IMR-90 (cell line): ENCODE results near the gene KCNQ1. TPM values are rescaled to one million over a fixed set of nuclear protein-coding genes. Genes with fewer than 3 reads are reported as not detected.

Experiments used
- ATAC-seq: fragments of 200-7000 bp; cut with Tn5 transposase; 2 replicates; pipeline ENCODE4 v1.9.1; 2020; ENCODE audit warnings: low read depth, mild to moderate bottlenecking, moderate library complexity
- BruUV-seq: library from RNA; stranded (reverse); fragments of 400-500 nt; replicated peaks from 2 replicates; lab custom pipeline; 2021; lab: Mats Ljungman, UMichigan
- CTCF ChIA-PET: fragments of 300-600 bp; formaldehyde crosslinking; extraction: SDS; loops from one replicate; lab custom pipeline; 2021; ENCODE audit warnings: antibody characterized with exemption; lab: Yijun Ruan, JAX
- POLR2A ChIA-PET: fragments of 300-600 bp; sonication (Branson Sonifier 250); formaldehyde crosslinking; loops from one replicate; lab custom pipeline; 2022; ENCODE audit warnings: antibody characterized with exemption; ENCODE audit not compliant: unreplicated experiment; lab: Charles Lee
- DNase-seq: peaks from one replicate; pipeline ENCODE4 v3.0.0; 2013
- H2AFZ ChIP-seq: replicated peaks from 2 replicates; pipeline ENCODE3; 2013; ENCODE audit warnings: low read length, mild to moderate bottlenecking; ENCODE audit not compliant: poor library complexity
- H2AK5ac ChIP-seq: 2 replicates; pipeline ENCODE4 v1.6.1; 2013; ENCODE audit warnings: low read depth, low read length, inconsistent platforms
- H2AK9ac ChIP-seq: replicated peaks from 2 replicates; pipeline ENCODE3; 2013; ENCODE audit warnings: mild to moderate bottlenecking, low read depth, low read length, moderate library complexity; ENCODE audit not compliant: poor library complexity
- H2BK120ac ChIP-seq: 2 replicates; pipeline ENCODE4 v1.6.1; 2013; ENCODE audit warnings: low read depth, low read length, inconsistent platforms
- H2BK15ac ChIP-seq: 3 replicates; pipeline ENCODE4 v1.6.1; 2013; ENCODE audit warnings: low read depth, low read length, inconsistent platforms
- H2BK20ac ChIP-seq: 2 replicates; pipeline ENCODE4 v1.6.1; 2013; ENCODE audit warnings: low read depth, mild to moderate bottlenecking, inconsistent platforms, low read length, moderate library complexity
- H2BK5ac ChIP-seq: 2 replicates; pipeline ENCODE4 v1.6.1; 2013; ENCODE audit warnings: mild to moderate bottlenecking, low read depth, low read length, inconsistent platforms; ENCODE audit not compliant: poor library complexity, severe bottlenecking
- H3K14ac ChIP-seq: replicated peaks from 2 replicates; pipeline ENCODE4 v1.6.1; 2013; ENCODE audit warnings: low read depth, low read length, inconsistent platforms
- H3K18ac ChIP-seq: 2 replicates; pipeline ENCODE4 v1.6.1; 2013; ENCODE audit warnings: low read depth, low read length, control low read depth
- H3K23ac ChIP-seq: 2 replicates; pipeline ENCODE4 v1.6.1; 2013; ENCODE audit warnings: low read depth, low read length, inconsistent platforms
- H3K27ac ChIP-seq: 2 replicates; pipeline ENCODE4 v1.5.1; 2013; ENCODE audit warnings: mild to moderate bottlenecking, control low read depth, low read length; ENCODE audit not compliant: insufficient read depth
- H3K27me3 ChIP-seq: 2 replicates; pipeline ENCODE4 v1.6.1; 2013; ENCODE audit warnings: low read length; ENCODE audit not compliant: control insufficient read depth, insufficient read depth
- H3K36me3 ChIP-seq: 2 replicates; pipeline ENCODE4 v1.6.1; 2013; ENCODE audit warnings: low read length, mixed read lengths; ENCODE audit not compliant: control insufficient read depth, insufficient read depth
- H3K4ac ChIP-seq: 2 replicates; pipeline ENCODE4 v1.6.1; 2013; ENCODE audit warnings: low read depth, low read length, inconsistent platforms
- H3K4me1 ChIP-seq: 2 replicates; pipeline ENCODE4 v1.6.1; 2013; ENCODE audit warnings: low read length, mixed read lengths; ENCODE audit not compliant: control insufficient read depth, insufficient read depth
- H3K4me2 ChIP-seq: 2 replicates; pipeline ENCODE4 v1.6.1; 2013; ENCODE audit warnings: low read depth, mild to moderate bottlenecking, control low read depth, low read length, moderate library complexity
- H3K4me3 ChIP-seq: 2 replicates; pipeline ENCODE4 v1.5.1; 2013; ENCODE audit warnings: low read depth, mild to moderate bottlenecking, control low read depth, low read length, moderate library complexity; ENCODE audit not compliant: insufficient read depth
- H3K56ac ChIP-seq: 2 replicates; pipeline ENCODE4 v1.6.1; 2013; ENCODE audit warnings: low read length, inconsistent platforms; ENCODE audit not compliant: insufficient read depth; ENCODE audit errors: extremely low read depth
- H3K79me1 ChIP-seq, 2 experiments: 2 replicates each; pipeline ENCODE4 v1.6.1; 2013; ENCODE audit warnings: low read length in 2 of 2, inconsistent platforms in 1 of 2, low read depth in 1 of 2
- H3K9ac ChIP-seq: 2 replicates; pipeline ENCODE4 v1.6.1; 2013; ENCODE audit warnings: low read depth, low read length, control low read depth
- H3K9me1 ChIP-seq: 2 replicates; pipeline ENCODE4 v1.6.1; 2013; ENCODE audit warnings: low read length, inconsistent platforms; ENCODE audit not compliant: insufficient read depth
- H3K9me3 ChIP-seq: 2 replicates; pipeline ENCODE4 v1.6.1; 2013; ENCODE audit warnings: low read length; ENCODE audit not compliant: control insufficient read depth, insufficient read depth
- H4K20me1 ChIP-seq: 2 replicates; pipeline ENCODE4 v1.6.1; 2013; ENCODE audit warnings: low read length, inconsistent platforms; ENCODE audit not compliant: insufficient read depth
- H4K5ac ChIP-seq: 2 replicates; pipeline ENCODE4 v1.6.1; 2013; ENCODE audit warnings: mild to moderate bottlenecking, low read depth, low read length, control low read depth
- H4K8ac ChIP-seq, 2 experiments: 2 replicates each; pipeline ENCODE4 v1.6.1; 2013; ENCODE audit warnings: low read depth in 2 of 2, low read length in 2 of 2, control low read depth in 1 of 2, inconsistent platforms in 1 of 2
- H4K91ac ChIP-seq: 2 replicates; pipeline ENCODE4 v1.6.1; 2013; ENCODE audit warnings: low read depth, low read length, inconsistent platforms; ENCODE audit not compliant: insufficient read depth
- CEBPB ChIP-seq: IDR thresholded peaks from 2 replicates; pipeline ENCODE4 v1.6.1; 2012; ENCODE audit warnings: low read depth, low read length, improper control_type of control experiment
- CHD1 ChIP-seq: IDR thresholded peaks from 2 replicates; pipeline ENCODE4 v1.6.1; 2012; ENCODE audit warnings: low read depth, low read length, improper control_type of control experiment
- CTCF ChIP-seq: conservative IDR thresholded peaks from 2 replicates; pipeline ENCODE4 v1.5.1; 2012; ENCODE audit warnings: mild to moderate bottlenecking, low read depth, low read length, improper control_type of control experiment
- ELK1 ChIP-seq: fragments of 150-350 bp; IDR thresholded peaks from 2 replicates; pipeline ENCODE4 v1.6.1; 2016; ENCODE audit warnings: low read depth, mild to moderate bottlenecking, low read length, moderate library complexity, borderline replicate concordance
- FOS ChIP-seq: fragments of 150-350 bp; IDR thresholded peaks from 2 replicates; pipeline ENCODE4 v1.6.1; 2016; ENCODE audit warnings: low read depth, low read length
- MAFK ChIP-seq: IDR thresholded peaks from 2 replicates; pipeline ENCODE4 v1.6.1; 2012; ENCODE audit warnings: low read depth, low read length, improper control_type of control experiment
- MAZ ChIP-seq: IDR thresholded peaks from 2 replicates; pipeline ENCODE4 v1.6.1; 2012; ENCODE audit warnings: low read depth, mild to moderate bottlenecking, low read length, improper control_type of control experiment, moderate library complexity, borderline replicate concordance
- RAD21 ChIP-seq: IDR thresholded peaks from 2 replicates; pipeline ENCODE4 v1.6.1; 2012; ENCODE audit warnings: low read length, improper control_type of control experiment
- RFX5 ChIP-seq: IDR thresholded peaks from 2 replicates; pipeline ENCODE4 v1.8.0; 2012; ENCODE audit warnings: low read depth, mild to moderate bottlenecking, low read length, moderate library complexity
- SMC3 ChIP-seq: fragments of 150-350 bp; IDR thresholded peaks from 2 replicates; pipeline ENCODE4 v1.6.1; 2016; ENCODE audit warnings: low read depth, mild to moderate bottlenecking, antibody characterized with exemption, low read length, moderate library complexity
- USF2 ChIP-seq: fragments of 150-350 bp; IDR thresholded peaks from 2 replicates; pipeline ENCODE4 v1.6.1; 2017; ENCODE audit warnings: mild to moderate bottlenecking, antibody characterized with exemption, low read length, low read depth
- WGBS, 2 experiments: methylation state at CpG; one replicate each; pipeline versions ENCODE4 v1.1.5 to v1.1.7; 2013; ENCODE audit warnings: missing lambda C conversion rate in 2 of 2; ENCODE audit not compliant: insufficient read length in 1 of 2; ENCODE audit errors: extremely low coverage in 2 of 2; 5-methylcytosine and 5-hydroxymethylcytosine counted together
- dilution Hi-C: fragments of 300-500 bp; cut with HindIII; formaldehyde crosslinking; loops from one replicate; pipeline ENCODE4 v1.14.3; 2018; ENCODE audit warnings: low sequenced_read_pairs; ENCODE audit not compliant: unreplicated experiment
- in situ Hi-C: fragments of 300-500 bp; cut with MboI; formaldehyde crosslinking; loops from 3 replicates; pipeline ENCODE4 v1.14.3; 2019; ENCODE audit warnings: low sequenced_read_pairs, inconsistent platforms, mixed read lengths
- intact Hi-C: fragments of 100-400 bp; cut with micrococcal nuclease; formaldehyde crosslinking; loops from 2 replicates; pipeline ENCODE4 v1.10.0; 2022
- polyA plus RNA-seq, 3 experiments: library from polyadenylated mRNA; depleted of rRNA; stranded (reverse); fragments of >200 nt; gene quantifications; 2 replicates each; pipeline ENCODE4 v1.2.3, GENCODE V29; 2012; ENCODE audit warnings: low replicate concordance in 1 of 3
- total RNA-seq: library from RNA; depleted of rRNA; stranded (reverse); fragments of >200 nt; gene quantifications from 2 replicates; pipeline ENCODE4 v1.2.3, GENCODE V29; 2012

Gene KCNQ1
- total and polyA plus RNA-seq, 2 of the 4 experiments (the other 2 are of a cell fraction) = 0.07 TPM; not detected in 1

GRCh38 chr11:2807801-2808241 lies 363.0 kb downstream of the KCNQ1 start:
- no peak overlapping the region; the same call in 1 of the 2 replicates for H3K18ac ChIP-seq
- peaks cover 2% of the 10 kb centered on the region; the same call in 1 of the 2 replicates for H3K9me3 ChIP-seq
- H2BK120ac ChIP-seq = no peak overlapping the region
- no peak overlapping the region for H4K91ac ChIP-seq
- WGBS, 2 experiments = 93% methylated on average over 8 of the region's 11 CpGs; no CpG with 5 or more reads in 1 of the 2 experiments
- no peaks in the 10 kb centered on the region for H3K9me1 ChIP-seq
- H2BK20ac ChIP-seq = no peak overlapping the region
- dilution Hi-C loops (no loop called here), intact Hi-C loops (no loop called here), in situ Hi-C loops (no loop called here)
- no peak for TF ChIP-seq MAFK
- no peak for TF ChIP-seq RAD21
- TF ChIP-seq CTCF = no peak
- TF ChIP-seq MAZ = no peak
- TF ChIP-seq RFX5 = no peak
- TF ChIP-seq SMC3 = no peak
- TF ChIP-seq FOS = no peak
- no peak for TF ChIP-seq CHD1
- TF ChIP-seq USF2 = no peak
- no peak for TF ChIP-seq CEBPB
- TF ChIP-seq ELK1 = no peak
- H3K36me3 ChIP-seq = no peaks in the 10 kb centered on the region
- BruUV-seq = no TSS peak
- no peak overlapping the region for H3K14ac ChIP-seq
- no peak overlapping the region for H2BK15ac ChIP-seq
- no peak overlapping the region for H3K9ac ChIP-seq
- peaks cover 9% of the 10 kb centered on the region for H3K4me1 ChIP-seq
- H3K27ac ChIP-seq = no peak overlapping the region
- no peak for DNase-seq
- H2AK9ac ChIP-seq = peak overlapping the region; percentile 34
- no peaks in the 10 kb centered on the region for H4K20me1 ChIP-seq
- no peak overlapping the region for H2AK5ac ChIP-seq
- peaks cover 25% of the 10 kb centered on the region for H3K27me3 ChIP-seq
- no peak overlapping the region for H3K4ac ChIP-seq
- H3K56ac ChIP-seq = no peak overlapping the region
- ChIA-PET CTCF (no interaction called here), POLR2A (no interaction called here)
- H2AFZ ChIP-seq = no peak overlapping the region
- no peak overlapping the region for H3K23ac ChIP-seq
- no peak for ATAC-seq
- no peak overlapping the region for H2BK5ac ChIP-seq
- H3K79me1 ChIP-seq = no peaks in the 10 kb centered on the region
- H3K4me3 ChIP-seq = no peak overlapping the region
- H4K8ac ChIP-seq = no peak overlapping the region
- H3K4me2 ChIP-seq = no peak overlapping the region
- no peak overlapping the region; the same call in 1 of the 2 replicates for H4K5ac ChIP-seq
